A673 (cell line): Measurements from ENCODE around the gene NAGK. TPM values are rescaled to one million over a fixed set of nuclear protein-coding genes. Genes with fewer than 3 reads are reported as not detected.

Experiments
- BruUV-seq: library from RNA; stranded (reverse); fragments of 400-500 nt; replicated peaks from 2 replicates; lab custom pipeline; 2021; lab: Mats Ljungman, UMichigan
- CTCF ChIA-PET: fragments of 300-600 bp; sonication (Branson Sonifier 250); formaldehyde crosslinking; loops from one replicate; lab custom pipeline; 2022; ENCODE audit warnings: antibody characterized with exemption; lab: Charles Lee
- POLR2A ChIA-PET: fragments of 300-600 bp; sonication (Branson Sonifier 250); formaldehyde crosslinking; loops from one replicate; lab custom pipeline; 2022; ENCODE audit warnings: antibody characterized with exemption; ENCODE audit not compliant: low non-redundant PET; lab: Charles Lee
- DNase-seq: peaks from one replicate; pipeline ENCODE4 v3.0.0-alpha.2; 2015; ENCODE audit warnings: low spot score
- H3K27ac ChIP-seq: fragments of 200-600 bp; sonication (generic); 2 replicates; pipeline ENCODE4 v1.5.1; 2016; ENCODE audit warnings: mixed run types, low read depth, mild to moderate bottlenecking, mixed read lengths, antibody characterized with exemption, low read length; ENCODE audit not compliant: poor library complexity, severe bottlenecking
- H3K27me3 ChIP-seq: fragments of 200-600 bp; sonication (generic); replicated peaks from 2 replicates; pipeline ENCODE4 v1.6.1; 2017; ENCODE audit warnings: mixed run types, low read depth, mild to moderate bottlenecking, mixed read lengths, antibody characterized with exemption, low read length; ENCODE audit not compliant: insufficient read depth, poor library complexity
- H3K36me3 ChIP-seq: fragments of 200-600 bp; sonication (generic); 2 replicates; pipeline ENCODE4 v1.6.1; 2016; ENCODE audit warnings: mixed run types, mild to moderate bottlenecking, mixed read lengths, antibody characterized with exemption, low read length; ENCODE audit not compliant: insufficient read depth, poor library complexity, severe bottlenecking
- H3K4me1 ChIP-seq: fragments of 200-600 bp; sonication (generic); 2 replicates; pipeline ENCODE4 v1.6.1; 2017; ENCODE audit warnings: mixed run types, mild to moderate bottlenecking, mixed read lengths, antibody characterized with exemption, low read length; ENCODE audit not compliant: insufficient read depth, poor library complexity, severe bottlenecking
- H3K4me3 ChIP-seq: fragments of 200-600 bp; sonication (generic); 2 replicates; pipeline ENCODE4 v1.5.1; 2016; ENCODE audit warnings: low read depth, mixed run types, mild to moderate bottlenecking, mixed read lengths, low read length; ENCODE audit not compliant: poor library complexity, severe bottlenecking
- H3K9me3 ChIP-seq: fragments of 200-600 bp; sonication (generic); 2 replicates; pipeline ENCODE4 v1.6.1; 2016; ENCODE audit warnings: mixed run types, low read depth, mild to moderate bottlenecking, mixed read lengths, antibody characterized with exemption, low read length; ENCODE audit not compliant: poor library complexity, severe bottlenecking
- EZH2 ChIP-seq: fragments of 200-600 bp; sonication (generic); IDR thresholded peaks from 2 replicates; pipeline ENCODE4 v1.6.1; 2017; ENCODE audit warnings: borderline replicate concordance, low read depth, mild to moderate bottlenecking, mixed read lengths, antibody characterized with exemption, low read length; ENCODE audit not compliant: poor library complexity, severe bottlenecking
- intact Hi-C: fragments of 100-400 bp; cut with micrococcal nuclease; formaldehyde crosslinking; loops from one replicate; pipeline ENCODE4 v1.10.0; 2022; ENCODE audit not compliant: unreplicated experiment
- total RNA-seq: library from RNA; stranded (reverse); gene quantifications from 2 replicates; pipeline ENCODE4 v1.2.3, GENCODE V29; 2021
- TF ChIP-seq, protein P1 (sequence below): fragments of 300-800, 200-600 bp; sonication (generic); conservative IDR thresholded peaks from 2 replicates; pipeline ENCODE4 v1.5.1; 2017; ENCODE audit warnings: low read depth, mild to moderate bottlenecking, antibody characterized with exemption, low read length, moderate library complexity, mixed read lengths

Gene NAGK
- total RNA-seq, 1 experiment from 2014 or later: 64.4 TPM

DNA sequence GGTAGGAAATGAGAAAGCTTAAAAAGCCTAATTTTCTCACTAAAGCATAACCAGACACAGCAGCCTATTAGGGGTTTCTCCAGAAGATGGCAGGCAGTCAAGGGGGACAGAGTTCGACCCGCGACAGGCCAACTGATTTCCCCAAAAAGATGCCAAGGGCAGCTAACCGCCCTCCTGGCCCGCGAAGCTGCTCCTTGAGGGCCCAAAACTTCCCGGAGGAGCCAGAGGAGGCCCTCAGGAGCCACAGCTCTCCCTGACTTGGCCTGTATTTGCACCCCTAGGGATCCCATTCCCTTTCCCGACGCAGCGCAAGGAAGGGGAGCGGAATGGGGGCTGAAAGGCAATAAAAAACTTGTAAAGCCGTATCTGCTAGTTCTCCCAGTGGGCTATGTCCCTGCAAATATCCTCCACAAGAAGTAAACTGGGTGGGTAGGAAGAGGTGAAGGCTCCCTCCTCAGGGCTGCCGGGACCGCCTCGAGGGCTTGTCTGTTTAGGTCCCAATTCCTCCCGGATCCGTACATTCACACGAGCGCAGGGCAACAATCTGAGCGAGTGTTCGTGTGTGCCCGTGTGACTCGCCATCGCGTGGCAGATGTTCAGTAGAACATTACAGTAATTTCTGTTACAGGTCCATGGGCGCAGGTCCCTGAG is 756 bp upstream of the NAGK start:
- Histone ChIP-seq H3K4me1 (peaks cover 9% of the 10 kb centered on the region), H3K4me3 (peak overlapping the region; percentile 54), H3K9me3 (no peaks in the 10 kb centered on the region), H3K36me3 (no peaks in the 10 kb centered on the region), H3K27me3 (peaks cover 3% of the 10 kb centered on the region), H3K27ac (peak overlapping the region; percentile 59)
- ChIA-PET CTCF (interaction anchor here (0.6 kb wide), 1 partner anchor 150 kb away, joined by 3 read pairs; no protein-coding TSS in a partner anchor), POLR2A (interaction anchor here (0.6 kb wide), 1 partner anchor 30 kb away, joined by 14 read pairs; no protein-coding TSS in a partner anchor)
- TSS peak; percentile 85 for BruUV-seq
- TF ChIP-seq, protein P1, sequence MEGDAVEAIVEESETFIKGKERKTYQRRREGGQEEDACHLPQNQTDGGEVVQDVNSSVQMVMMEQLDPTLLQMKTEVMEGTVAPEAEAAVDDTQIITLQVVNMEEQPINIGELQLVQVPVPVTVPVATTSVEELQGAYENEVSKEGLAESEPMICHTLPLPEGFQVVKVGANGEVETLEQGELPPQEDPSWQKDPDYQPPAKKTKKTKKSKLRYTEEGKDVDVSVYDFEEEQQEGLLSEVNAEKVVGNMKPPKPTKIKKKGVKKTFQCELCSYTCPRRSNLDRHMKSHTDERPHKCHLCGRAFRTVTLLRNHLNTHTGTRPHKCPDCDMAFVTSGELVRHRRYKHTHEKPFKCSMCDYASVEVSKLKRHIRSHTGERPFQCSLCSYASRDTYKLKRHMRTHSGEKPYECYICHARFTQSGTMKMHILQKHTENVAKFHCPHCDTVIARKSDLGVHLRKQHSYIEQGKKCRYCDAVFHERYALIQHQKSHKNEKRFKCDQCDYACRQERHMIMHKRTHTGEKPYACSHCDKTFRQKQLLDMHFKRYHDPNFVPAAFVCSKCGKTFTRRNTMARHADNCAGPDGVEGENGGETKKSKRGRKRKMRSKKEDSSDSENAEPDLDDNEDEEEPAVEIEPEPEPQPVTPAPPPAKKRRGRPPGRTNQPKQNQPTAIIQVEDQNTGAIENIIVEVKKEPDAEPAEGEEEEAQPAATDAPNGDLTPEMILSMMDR: no peak
- no peak for TF ChIP-seq EZH2
- intact Hi-C loops: no loop called here
- no peak for DNase-seq

DNA sequence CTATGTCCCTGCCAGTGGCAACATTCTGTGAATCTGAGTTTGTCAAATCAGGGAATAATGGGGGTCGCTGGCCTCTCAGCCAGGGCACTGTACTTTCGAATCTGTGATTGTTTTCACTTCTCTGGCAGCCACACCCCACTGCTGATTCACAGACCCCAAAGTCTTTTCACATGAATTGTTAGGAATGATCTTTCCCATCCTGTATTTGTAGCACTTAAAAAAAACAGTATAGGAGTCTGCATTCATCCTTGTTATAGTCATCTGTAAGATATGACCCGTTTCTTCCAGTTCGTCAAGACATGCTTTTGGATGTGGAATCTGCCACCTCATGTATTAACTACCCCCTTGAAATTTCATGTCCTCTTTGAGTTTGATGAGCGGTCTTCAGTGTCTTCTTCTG is 928 bp downstream of the NAGK start:
- Histone ChIP-seq H3K4me1 (peaks cover 9% of the 10 kb centered on the region), H3K4me3 (peak overlapping the region; percentile 54), H3K27ac (no peak overlapping the region), H3K36me3 (no peaks in the 10 kb centered on the region), H3K9me3 (no peaks in the 10 kb centered on the region), H3K27me3 (no peaks in the 10 kb centered on the region)
- ChIA-PET CTCF (interaction anchor here (1.1 kb wide), 1 partner anchor 31 kb away, joined by 4 read pairs; no protein-coding TSS in a partner anchor), POLR2A (no interaction called here)
- TF ChIP-seq, protein P1: no peak
- no peak for TF ChIP-seq EZH2
- no peak for DNase-seq
- TSS peak; percentile 56 for BruUV-seq
- intact Hi-C loops: no loop called here

DNA sequence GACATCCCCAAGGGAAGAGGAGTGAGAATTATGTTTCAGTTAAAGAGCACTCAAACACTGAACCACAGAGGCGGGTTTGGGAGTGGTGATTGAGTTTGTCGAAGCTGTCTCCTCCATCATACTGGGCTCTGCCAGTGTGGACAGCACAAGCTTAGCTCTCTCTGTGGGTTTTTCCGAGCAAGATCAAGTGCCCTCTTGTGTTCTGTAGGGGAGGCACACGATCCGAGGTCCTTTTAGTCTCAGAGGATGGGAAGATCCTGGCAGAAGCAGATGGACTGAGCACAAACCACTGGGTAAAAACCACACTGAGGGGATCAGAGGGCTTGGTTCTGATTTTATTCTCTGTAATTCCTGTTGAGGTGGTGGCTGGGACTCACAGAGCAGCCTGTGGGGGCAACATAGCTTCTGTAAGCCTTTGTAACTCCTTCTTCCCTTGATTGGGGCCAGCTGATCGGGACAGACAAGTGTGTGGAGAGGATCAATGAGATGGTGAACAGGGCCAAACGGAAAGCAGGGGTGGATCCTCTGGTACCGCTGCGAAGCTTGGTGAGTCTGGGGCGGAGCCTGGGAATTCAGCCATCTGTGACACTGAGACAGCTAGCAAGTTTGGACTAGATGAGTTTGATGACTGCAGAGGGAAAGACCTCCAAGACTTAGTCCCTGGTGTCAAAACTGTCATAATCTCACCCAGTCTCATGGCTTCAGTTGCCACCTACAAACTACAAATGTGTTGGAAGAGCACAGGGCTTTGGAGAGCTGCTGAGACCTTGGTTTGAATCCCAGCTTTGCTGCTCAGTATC is 2.0 kb downstream of the NAGK start:
- POLR2A ChIA-PET: no interaction called here
- Histone ChIP-seq H3K36me3 (peaks cover 6% of the 10 kb centered on the region), H3K4me3 (no peak overlapping the region), H3K4me1 (peaks cover 9% of the 10 kb centered on the region), H3K27me3 (no peaks in the 10 kb centered on the region), H3K27ac (no peak overlapping the region), H3K9me3 (no peaks in the 10 kb centered on the region)
- intact Hi-C loops: no loop called here
- no peak for TF ChIP-seq EZH2
- TF ChIP-seq, protein P1: peak; percentile 44; the same call in 1 of the 2 replicates
- DNase-seq: peak; percentile 45
- CTCF ChIA-PET: no interaction called here
- no TSS peak for BruUV-seq
